Duodenal mucosa (tissue), 2 donors: Measurements from ENCODE around the gene HYLS1.
A peak's percentile ranks its signal among the peaks of the same experiment; 100 is the strongest.
"Not testable (repeated sequence)": the region's sequence is repeated elsewhere in the genome, so short reads cannot be mapped to it uniquely, and the experiment has no call there.

Experiments
- H3K27ac ChIP-seq: one replicate; pipeline ENCODE4 v1.7.0; 2013; ENCODE audit warnings: low read depth, low read length
- H3K27me3 ChIP-seq, 2 donors: one replicate each; pipeline ENCODE4 v1.7.0; 2013; ENCODE audit warnings: low read length in 2 of 2, control low read depth in 1 of 2; ENCODE audit not compliant: insufficient read depth in 2 of 2, control insufficient read depth in 1 of 2
- H3K36me3 ChIP-seq, 2 donors: one replicate each; pipeline ENCODE4 v1.7.0; 2013; ENCODE audit warnings: low read length in 2 of 2, control low read depth in 1 of 2; ENCODE audit not compliant: insufficient read depth in 2 of 2, control insufficient read depth in 1 of 2
- H3K4me1 ChIP-seq, 2 donors: one replicate each; pipeline ENCODE4 v1.7.0; 2013; ENCODE audit warnings: low read length in 2 of 2, control low read depth in 1 of 2; ENCODE audit not compliant: insufficient read depth in 2 of 2, control insufficient read depth in 1 of 2
- H3K4me3 ChIP-seq, 2 donors: one replicate each; pipeline ENCODE4 v1.7.0; 2013; ENCODE audit warnings: low read length in 2 of 2, low read depth in 1 of 2
- H3K9ac ChIP-seq, 2 donors: one replicate each; pipeline ENCODE4 v1.7.0; 2013; ENCODE audit warnings: low read length in 2 of 2, low read depth in 1 of 2
- H3K9me3 ChIP-seq, 2 donors: one replicate each; pipeline ENCODE4 v1.7.0; 2013; ENCODE audit warnings: low read length in 2 of 2, control low read depth in 1 of 2; ENCODE audit not compliant: control insufficient read depth in 1 of 2

HYLS1 gene, protein sequence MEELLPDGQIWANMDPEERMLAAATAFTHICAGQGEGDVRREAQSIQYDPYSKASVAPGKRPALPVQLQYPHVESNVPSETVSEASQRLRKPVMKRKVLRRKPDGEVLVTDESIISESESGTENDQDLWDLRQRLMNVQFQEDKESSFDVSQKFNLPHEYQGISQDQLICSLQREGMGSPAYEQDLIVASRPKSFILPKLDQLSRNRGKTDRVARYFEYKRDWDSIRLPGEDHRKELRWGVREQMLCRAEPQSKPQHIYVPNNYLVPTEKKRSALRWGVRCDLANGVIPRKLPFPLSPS

DNA sequence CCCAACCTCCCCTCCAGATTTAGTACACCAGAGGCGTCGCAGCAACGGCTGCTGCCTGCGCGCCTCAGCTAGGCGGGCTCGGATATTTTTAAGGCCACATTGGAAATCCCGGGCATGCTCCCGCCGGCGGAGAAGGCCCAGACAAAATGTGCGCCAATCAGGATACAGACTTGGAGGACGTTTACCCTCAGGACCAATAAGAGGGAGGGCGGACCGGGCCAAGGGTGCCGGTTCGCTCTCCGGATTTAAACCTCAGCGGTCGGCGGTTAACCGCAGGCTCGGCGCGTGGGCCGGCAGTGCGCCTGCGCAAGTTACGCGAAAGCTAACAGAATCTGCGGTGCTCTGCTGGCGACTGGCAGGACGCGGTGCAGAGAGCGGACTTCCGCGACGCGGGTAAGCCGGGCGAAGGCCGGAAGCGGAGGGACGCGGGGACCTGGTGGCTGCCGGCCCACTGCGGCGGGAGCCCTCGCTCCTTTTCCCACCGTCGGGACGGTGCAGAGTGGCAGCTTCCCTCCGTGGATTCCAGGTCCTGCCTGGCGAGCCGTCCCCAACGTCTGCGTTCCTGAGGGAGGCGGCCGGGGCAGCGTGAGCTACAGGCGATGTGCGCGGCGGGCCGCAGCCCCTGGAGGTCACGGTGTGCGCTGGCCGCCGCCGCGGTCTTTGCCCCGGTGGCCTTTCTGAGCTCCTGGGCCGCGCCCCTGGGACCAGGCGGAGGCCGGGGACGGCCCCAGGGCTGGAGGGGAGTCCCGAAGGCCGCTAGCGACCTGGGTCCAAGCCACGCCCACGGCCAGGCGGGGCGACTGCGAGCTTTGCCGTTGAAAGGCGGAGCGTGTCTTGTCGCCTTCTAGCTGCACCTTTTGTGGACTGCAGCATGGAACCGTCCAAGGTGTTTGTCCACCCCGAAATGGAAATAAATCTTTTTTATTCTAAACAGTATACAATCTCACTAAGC, at the start of gene HYLS1:
Gene HYLS1 (plus strand): TSS at position 296 of the 952 bp plus-strand sequence. CDS start 11,701 bp downstream, outside the sequence.
- peaks cover 4 to 15% of the 10 kb centered on the region in 2 donors for H3K4me1 ChIP-seq
- peak within 1 kb of the TSS; percentile 85 for H3K27ac ChIP-seq
- peaks cover 0 to 2% of the 10 kb centered on the region in 2 donors for H3K36me3 ChIP-seq
- no peaks in the 10 kb centered on the region for H3K27me3 ChIP-seq
- no peaks in the 10 kb centered on the region for H3K9me3 ChIP-seq
- peak within 1 kb of the TSS; percentile 81 to 96 for H3K4me3 ChIP-seq
- H3K9ac ChIP-seq: peak within 1 kb of the TSS; percentile 77 to 85

DNA sequence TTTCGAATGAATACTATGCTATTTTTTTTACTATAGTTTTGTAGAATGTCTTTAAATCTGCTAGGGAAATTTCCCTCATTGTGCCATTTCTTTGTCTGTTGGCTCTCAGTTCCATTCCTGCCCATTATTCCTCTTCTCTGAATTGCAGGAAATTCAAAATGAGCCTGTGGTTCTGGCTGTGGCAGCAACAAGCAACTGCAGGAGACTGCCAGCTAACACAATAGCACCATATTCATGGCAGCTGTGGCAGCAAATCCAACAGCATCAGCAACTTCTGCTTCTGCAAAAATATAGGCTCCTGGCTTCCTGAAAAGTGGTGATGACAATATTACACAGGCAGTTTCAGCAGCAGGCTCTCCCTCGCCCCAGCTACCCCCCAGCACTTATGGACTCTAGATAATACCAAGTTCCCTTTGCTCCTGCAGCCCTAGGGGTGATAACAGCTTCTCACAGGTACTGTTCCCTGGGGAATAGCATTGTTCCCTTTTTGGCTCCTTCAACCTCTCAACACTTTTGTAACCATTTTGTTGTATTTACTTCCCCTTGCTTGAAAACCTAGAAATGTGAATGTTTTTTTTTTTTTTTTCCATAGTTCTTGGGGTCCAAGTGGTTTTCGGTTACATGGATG, 45.0 kb upstream of the HYLS1 start:
- Histone ChIP-seq H3K4me1 (no peaks in the 10 kb centered on the region), H3K9me3 (peaks cover 4 to 5% of the 10 kb centered on the region in 2 donors), H3K4me3 (no peak overlapping the region), H3K9ac (no peak overlapping the region), H3K36me3 (no peaks in the 10 kb centered on the region), H3K27ac (no peak overlapping the region), H3K27me3 (no peaks in the 10 kb centered on the region)

DNA sequence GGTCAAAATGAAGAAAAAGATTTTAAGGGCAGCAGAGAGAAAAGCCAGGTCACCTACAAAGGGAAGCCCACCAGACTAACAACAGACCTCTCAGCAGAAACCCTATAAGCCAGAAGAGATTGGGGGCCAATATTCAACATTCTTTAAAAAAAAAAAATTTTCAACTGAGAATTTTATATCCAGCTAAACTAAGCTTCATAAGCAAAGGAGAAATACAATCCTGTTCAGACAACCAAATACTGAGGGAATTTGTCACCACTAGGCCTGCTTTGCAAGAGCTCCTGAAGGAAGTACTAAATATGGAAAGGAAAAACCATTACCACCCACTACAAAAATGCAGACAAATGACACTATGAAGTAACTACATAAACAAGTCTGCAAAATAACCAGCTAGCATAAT, 41.3 kb upstream of the HYLS1 start:
- H3K9me3 ChIP-seq: peaks cover 4 to 5% of the 10 kb centered on the region in 2 donors
- H3K27ac ChIP-seq: no peak overlapping the region
- H3K4me1 ChIP-seq: no peaks in the 10 kb centered on the region
- H3K9ac ChIP-seq: no peak overlapping the region
- H3K27me3 ChIP-seq: no peaks in the 10 kb centered on the region
- no peaks in the 10 kb centered on the region for H3K36me3 ChIP-seq
- no peak overlapping the region for H3K4me3 ChIP-seq

DNA sequence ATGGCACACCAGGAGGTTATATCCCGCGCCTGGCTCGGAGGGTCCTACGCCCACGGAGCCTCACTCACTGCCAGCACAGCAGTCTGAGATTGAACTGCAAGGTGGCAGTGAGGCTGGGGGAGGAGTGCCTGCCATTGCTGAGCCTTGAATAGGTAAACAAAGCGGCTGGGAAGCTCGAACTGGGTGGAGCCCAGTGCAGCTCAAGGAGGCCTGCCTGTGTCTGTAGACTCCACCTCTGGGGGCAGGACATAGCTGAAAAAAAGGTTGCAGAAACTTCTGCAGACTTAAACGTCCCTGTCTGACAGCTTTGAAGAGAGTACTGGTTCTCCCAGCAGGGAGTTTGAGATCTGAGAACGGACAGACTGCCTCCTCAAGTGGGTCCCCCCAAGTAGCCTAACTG, 29.8 kb upstream of the HYLS1 start:
- H3K9me3 ChIP-seq, H3K36me3 ChIP-seq, H3K27me3 ChIP-seq, H3K4me3 ChIP-seq, H3K27ac ChIP-seq, H3K4me1 ChIP-seq, H3K9ac ChIP-seq: not testable (repeated sequence)

DNA sequence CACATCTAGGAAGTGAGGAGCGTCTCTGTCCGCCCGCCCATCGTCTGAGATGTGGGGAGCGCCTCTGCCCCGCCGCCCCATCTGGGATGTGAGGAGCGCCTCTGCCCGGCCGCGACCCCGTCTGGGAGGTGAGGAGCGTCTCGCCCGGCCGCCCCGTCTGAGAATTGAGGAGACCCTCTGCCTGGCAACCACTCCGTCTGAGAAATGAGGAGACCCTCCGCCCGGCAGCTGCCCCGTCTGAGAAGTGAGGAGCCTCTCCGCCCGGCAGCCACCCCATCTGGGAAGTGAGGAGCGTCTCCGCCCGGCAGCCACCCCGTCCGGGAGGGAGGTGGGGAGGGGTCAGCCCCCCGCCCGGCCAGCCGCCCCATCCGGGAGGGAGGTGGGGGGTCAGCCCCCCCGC, 24.7 kb upstream of the HYLS1 start:
- H3K9ac ChIP-seq, H3K4me3 ChIP-seq, H3K27me3 ChIP-seq, H3K36me3 ChIP-seq, H3K4me1 ChIP-seq, H3K27ac ChIP-seq, H3K9me3 ChIP-seq: not testable (repeated sequence)

DNA sequence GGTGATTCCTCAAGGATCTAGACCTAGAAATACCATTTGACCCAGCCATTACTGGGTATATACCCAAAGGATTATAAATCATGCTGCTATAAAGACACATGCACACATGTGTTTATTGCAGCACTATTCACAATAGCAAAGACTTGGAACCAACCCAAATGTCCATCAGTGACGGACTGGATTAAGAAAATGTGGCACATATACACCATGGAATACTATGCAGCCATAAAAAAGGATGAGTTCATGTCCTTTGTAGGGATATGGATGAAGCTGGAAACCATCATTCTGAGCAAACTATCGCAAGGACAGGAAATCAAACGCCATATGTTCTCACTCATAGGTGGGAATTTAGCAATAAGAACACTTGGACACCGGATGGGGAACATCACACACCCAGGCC, 22.1 kb upstream of the HYLS1 start:
- H3K27ac ChIP-seq, H3K9me3 ChIP-seq, H3K9ac ChIP-seq, H3K27me3 ChIP-seq, H3K36me3 ChIP-seq, H3K4me1 ChIP-seq, H3K4me3 ChIP-seq: not testable (repeated sequence)

DNA sequence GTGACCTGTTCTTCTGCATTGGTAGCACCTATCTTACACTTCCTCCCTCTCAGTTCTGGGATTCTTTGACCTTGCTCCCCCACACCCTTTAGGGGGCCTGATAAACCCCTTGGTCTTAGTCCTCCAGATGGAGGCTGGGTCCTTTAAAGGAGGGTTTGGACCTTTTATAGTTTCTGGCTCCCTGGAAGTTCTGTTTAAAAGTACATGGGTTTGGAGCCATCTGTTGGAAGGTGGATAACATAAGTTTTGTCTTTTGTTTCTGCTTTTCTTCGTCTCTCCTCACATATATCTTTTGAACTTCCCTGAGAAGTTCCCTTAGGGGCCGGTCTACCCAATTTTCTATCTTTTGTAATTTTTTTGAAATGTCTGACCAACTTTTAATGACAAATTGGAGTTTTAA, 17.9 kb upstream of the HYLS1 start:
- no peak overlapping the region for H3K9ac ChIP-seq
- no peak overlapping the region for H3K27ac ChIP-seq
- H3K36me3 ChIP-seq: no peaks in the 10 kb centered on the region
- H3K9me3 ChIP-seq: peaks cover 0 to 4% of the 10 kb centered on the region in 2 donors
- no peak overlapping the region for H3K4me3 ChIP-seq
- H3K4me1 ChIP-seq: no peaks in the 10 kb centered on the region
- H3K27me3 ChIP-seq: no peaks in the 10 kb centered on the region

DNA sequence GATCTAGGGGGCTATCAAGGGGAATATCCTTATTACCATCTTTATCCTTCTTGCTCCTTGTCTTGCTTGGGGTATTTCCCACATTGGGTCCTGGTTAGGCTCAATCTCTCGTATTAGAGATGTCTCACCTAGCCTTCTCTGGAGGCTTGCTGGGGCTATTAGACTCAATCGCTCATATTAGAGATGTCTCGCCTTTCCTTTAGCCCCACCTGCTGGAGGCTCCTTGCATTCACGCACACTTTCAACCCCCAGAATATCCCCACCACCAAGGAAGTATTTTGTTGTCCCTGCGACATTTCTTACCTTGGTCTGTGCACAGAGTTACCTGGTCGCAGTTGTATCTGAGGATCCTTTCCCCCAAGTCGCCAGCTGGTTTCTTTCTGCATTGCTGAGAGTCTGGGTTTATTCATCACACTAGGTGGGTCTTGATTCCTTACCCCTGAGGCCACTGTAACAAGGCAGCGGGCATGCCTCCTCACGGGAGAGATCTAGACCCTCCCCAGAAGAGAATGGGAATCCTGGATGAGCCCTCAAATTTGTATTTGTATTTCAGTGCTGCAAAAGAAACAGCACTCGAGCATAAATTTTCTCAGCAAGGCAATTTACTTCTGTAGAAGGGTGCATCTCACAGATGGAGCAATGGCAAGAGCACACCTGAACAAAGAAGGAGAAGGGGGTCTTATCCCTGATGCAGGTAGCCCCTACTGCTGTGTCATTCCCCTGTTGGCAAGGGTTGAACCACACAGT, 15.9 kb upstream of the HYLS1 start:
- Histone ChIP-seq H3K4me3 (no peak overlapping the region), H3K4me1 (no peaks in the 10 kb centered on the region), H3K36me3 (no peaks in the 10 kb centered on the region), H3K9ac (no peak overlapping the region), H3K27me3 (no peaks in the 10 kb centered on the region), H3K9me3 (peaks cover 0 to 4% of the 10 kb centered on the region in 2 donors), H3K27ac (no peak overlapping the region)

DNA sequence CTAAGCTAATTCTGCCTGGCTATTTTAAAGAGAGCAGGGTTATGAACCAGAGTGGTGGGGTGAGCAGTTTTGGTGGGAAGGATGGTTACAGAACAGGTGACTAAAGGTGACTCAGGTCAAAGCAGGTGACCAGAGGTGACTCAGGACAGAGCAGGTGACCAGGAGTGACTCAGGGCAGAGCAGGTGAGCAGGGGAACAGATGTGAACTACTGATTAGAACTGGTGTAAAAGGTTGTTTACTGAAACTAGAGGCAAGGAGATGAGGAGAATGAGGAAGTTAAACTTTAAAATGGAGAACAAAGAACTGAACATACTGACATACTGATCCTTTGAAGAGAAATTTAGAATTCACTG, 15.4 kb upstream of the HYLS1 start:
- H3K36me3 ChIP-seq: no peaks in the 10 kb centered on the region
- H3K4me3 ChIP-seq: no peak overlapping the region
- H3K27me3 ChIP-seq: no peaks in the 10 kb centered on the region
- H3K27ac ChIP-seq: no peak overlapping the region
- H3K9ac ChIP-seq: no peak overlapping the region
- H3K4me1 ChIP-seq: no peaks in the 10 kb centered on the region
- H3K9me3 ChIP-seq: peaks cover 0 to 4% of the 10 kb centered on the region in 2 donors
